Left kidney (tissue), 2 donors: ENCODE measurements around the gene IGFN1. TPM values are rescaled to one million over a fixed set of nuclear protein-coding genes. Genes with fewer than 3 reads are reported as not detected.
"Not testable (repeated sequence)": the region's sequence is repeated elsewhere in the genome, so short reads cannot be mapped to it uniquely, and the experiment has no call there.

Experiments used
- DNase-seq: peaks from one replicate; pipeline ENCODE4 v3.0.0-alpha.2; 2013
- polyA plus RNA-seq: library from polyadenylated mRNA; unstranded; fragments of 120-200 nt; gene quantifications from one replicate; pipeline ENCODE4 v1.2.1, GENCODE V29; 2013; ENCODE audit not compliant: insufficient read length

Gene IGFN1
- polyA plus RNA-seq, 1 donor = 0.91 TPM

DNA sequence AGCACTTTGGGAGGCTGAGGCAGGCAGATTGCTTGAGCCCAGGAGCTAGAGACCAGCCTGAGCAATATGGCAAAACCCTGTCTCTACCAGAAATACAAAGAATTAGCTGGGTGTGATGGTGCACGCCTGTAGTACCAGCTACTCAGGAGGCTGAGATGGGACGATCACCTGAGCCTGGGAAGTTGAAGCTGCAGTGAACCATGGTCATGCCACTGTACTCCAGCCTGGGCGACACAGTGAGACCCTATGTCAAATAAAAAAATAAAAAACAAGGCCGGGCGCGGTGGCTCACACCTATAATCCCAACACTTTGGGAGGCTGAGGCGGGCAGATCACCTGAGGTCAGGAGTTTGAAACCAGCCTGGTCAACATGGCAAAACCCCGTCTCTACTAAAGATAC, 27.6 kb upstream of the IGFN1 start:
- not testable (repeated sequence) for DNase-seq

DNA sequence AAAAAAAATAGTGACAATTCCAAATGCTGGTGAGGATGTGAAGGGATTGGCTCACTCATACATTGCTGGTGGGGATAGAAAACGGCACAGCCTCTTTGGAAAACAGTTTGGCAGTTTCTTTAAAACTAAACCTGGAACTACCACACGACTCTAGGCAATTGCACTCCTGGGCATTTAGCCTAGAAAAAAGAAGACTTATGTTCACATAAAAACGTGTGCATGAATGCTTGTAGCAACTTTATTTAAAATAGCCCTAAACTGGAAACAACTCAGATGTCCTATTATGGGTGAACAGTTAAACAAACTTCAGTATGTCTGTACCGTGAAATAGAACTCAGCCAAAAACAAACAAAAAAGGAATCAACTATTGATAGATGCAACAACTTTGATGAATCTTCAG, 26.9 kb upstream of the IGFN1 start:
- no peak for DNase-seq

DNA sequence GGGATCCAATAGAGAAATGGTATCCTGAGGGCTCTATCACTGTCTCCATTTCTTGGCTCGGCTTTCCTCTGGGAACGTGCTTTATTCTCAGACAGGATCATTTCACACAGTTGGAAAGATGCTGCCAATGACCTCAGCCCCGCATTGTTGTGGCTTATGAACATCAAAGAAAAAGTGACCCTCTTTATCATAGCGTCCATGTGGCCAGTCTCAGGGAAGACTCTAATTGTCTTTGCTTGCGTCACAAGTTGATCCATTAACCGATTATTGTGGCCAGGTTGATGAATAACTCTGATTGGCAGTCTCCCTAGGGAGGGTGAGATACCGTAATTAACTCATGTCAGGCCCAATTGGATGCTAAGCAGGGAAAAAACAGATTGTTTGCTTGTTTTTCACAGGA, 26.0 kb upstream of the IGFN1 start:
- no peak for DNase-seq

GRCh38 chr1:201167041-201167991, 23.3 kb upstream of the IGFN1 start:
- no peak for DNase-seq

DNA sequence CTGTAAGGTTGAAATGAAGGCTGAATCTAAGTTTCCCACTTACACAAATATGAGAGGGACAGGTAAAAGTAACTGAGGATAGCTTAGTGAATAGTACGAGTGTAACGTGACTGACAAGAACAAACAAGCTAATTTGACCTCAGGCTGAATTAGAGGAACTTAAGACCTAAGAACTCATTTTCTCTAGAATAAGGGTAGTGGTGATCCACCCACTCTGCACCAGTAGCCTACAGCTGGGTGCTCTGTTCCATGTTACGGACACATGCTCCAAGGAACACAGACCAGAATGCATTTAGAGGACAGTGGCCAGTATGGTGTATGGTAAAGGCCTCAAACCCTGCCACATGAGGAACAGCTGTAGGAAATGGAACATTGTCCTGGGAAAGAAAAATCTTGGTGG, 21.4 kb upstream of the IGFN1 start:
- no peak for DNase-seq

GRCh38 chr1:201169971-201170532, 20.6 kb upstream of the IGFN1 start:
- no peak for DNase-seq

DNA sequence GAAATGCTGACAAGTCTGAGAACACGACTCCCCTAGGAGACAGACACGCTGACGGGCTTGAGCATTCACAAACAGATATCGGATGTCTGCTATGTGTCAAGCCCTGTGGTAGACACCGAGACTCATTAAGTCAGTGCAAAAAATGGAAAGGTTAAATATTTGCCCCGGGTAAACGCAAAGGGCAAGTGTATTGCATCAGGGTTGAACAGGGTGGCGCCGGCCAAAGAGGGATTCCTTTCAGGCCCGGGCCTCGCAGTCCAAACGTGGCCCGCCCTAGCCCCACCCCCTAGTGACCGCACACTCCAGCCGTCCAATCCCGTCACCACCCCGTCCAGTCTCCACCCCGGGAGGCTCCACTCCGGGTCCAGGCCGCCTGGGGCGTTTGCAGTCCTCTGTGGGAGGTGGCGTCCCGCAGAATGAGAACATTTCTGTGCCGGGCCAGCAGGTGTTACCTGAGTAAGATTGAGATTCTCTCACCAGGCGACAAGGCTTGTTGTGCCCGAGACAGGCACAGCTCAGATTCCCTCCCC, 20.0 kb upstream of the IGFN1 start:
- peak; percentile 94 for DNase-seq

- DNase-seq = no peak
These were observed 19.3 kb upstream of the IGFN1 start for GRCh38 chr1:201171063-201172036.

DNA sequence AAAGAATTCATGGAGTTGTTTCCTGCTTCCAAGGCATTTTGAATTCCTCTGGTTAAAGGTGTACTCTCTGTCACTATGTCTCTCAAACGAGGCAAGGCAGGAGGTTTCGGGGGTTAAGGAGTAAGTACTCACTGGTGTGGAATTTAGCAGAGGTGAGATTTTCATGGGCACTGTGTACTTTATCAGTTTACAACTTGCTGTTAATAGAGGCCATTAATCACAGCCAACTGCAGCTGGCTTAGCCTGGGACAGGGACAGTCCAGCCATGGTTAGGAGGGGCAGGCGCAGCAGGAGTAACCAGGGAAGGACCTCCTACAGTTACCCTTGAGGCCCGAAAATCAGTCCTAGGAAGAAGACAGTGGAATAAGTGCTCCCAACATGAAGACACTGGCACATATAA, 18.3 kb upstream of the IGFN1 start:
- DNase-seq = no peak

- no peak for DNase-seq
These were observed 17.5 kb upstream of the IGFN1 start for GRCh38 chr1:201172999-201173610.

GRCh38 chr1:201173736-201174135, 16.9 kb upstream of the IGFN1 start:
- DNase-seq = no peak

DNA sequence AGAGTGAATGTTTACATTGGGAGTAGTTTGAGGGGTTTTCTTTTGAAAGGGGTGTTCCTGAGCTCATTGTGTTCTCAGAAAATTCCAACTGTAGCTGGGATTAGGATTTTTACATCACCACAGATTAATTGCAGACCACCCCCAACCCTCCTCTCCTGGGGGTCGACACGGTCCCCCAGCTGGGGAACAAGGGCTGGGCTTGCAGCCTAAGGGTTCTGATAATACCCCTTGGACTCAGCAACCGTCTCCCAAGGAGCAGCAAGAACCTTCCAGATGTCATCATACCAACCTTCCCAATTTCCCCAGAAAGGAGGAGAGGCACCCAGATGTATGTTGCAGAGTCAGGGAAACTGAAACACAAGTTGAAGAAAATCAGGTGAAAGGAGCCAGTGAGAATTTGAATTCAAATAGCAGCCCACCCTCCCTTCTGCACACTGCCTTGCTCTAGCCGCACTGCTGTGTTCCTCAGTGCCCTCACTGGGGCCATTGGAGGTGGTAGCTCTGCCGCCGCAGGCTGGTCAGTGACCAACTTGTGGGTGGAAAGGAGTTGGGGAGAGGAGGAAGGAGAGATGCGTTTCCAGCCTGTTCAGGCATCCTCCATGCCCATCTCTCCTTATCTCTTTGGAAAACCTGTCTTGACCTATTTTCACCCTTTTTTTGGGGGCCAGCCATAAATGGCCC, 14.7 kb upstream of the IGFN1 start:
- no peak for DNase-seq

DNA sequence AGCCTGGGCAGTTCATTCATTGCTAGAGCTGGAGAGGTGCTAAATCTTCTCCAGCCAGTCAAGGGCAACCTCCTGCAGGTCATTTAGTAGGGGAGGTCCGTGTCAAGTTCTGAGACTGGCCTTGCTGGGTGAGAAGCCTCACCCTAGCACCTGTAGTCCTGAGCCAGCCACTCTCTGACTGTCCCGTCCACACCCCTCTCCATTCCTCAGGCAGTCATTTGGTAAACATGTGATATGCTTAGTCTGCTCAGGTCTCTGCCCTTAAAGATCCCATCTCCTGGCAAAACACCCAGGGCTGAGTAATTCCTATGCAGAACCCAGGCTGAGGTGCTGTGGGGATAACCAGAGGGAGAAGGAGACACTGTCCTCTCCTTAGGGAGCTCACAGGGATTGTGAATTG, 13.7 kb upstream of the IGFN1 start:
- no peak for DNase-seq

DNA sequence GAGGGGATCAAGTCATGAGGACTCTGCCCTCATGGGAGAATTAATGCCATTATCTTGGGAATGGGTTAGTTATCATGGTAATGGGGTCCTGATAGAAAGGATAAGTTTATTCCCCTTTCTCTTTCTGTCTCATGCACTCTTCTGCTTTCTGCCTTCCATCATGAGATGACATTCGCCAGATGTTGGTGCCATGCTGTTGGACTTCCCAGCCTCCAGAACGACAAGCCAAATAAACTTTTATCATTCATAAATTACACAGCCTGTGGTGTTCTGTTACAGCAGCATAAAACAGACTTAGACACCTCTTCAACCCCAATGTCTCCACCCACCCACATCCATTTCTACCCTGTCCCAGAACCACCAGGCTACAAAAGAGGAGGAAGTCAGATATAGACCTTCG, 11.9 kb upstream of the IGFN1 start:
- no peak for DNase-seq

GRCh38 chr1:201180141-201180540, 10.5 kb upstream of the IGFN1 start:
- no peak for DNase-seq

DNA sequence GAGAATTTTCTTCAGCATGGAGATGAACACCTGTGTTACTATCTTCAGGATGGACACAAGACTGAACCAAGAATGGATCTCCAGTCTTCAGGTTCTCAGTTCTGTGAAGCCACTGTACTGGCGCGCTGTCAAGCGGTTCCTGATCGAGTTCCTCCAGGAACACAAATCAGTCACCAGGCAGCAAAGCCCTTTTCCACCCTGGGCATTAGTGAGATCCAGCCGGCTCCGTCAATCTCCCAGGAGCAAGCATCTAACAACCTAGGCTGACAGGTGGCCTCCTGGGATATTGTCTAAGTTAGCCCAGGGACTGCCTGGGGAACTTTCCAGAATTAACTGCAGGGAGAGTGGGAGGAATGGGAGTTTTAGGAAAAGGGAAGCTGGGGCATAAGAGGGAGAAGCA, 9.7 kb upstream of the IGFN1 start:
- no peak for DNase-seq

GRCh38 chr1:201181323-201181722, 9.3 kb upstream of the IGFN1 start:
- DNase-seq = no peak

GRCh38 chr1:201181726-201182125, 8.9 kb upstream of the IGFN1 start:
- no peak for DNase-seq

- no peak for DNase-seq
These were observed 7.4 kb upstream of the IGFN1 start for GRCh38 chr1:201183209-201183608.

DNA sequence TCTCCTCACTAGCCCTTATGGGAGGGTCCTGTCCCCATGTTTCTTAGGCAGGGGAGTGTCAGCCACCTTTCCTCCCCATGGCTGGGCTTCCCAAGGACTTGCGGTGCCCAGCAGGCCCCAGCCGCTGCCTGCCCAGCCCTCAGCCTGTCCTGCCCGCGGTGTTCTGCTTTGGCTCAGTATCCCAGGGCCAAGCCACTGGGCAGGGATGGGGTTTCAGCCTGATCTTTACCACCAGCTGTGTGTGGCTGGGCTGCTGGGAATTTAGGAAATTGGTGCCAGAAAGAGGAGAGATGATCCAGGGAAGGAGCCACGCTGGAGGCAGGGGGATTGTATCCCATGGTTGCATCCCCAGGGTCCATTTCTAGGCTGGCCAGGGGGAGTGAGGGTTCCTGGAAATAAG, 6.9 kb upstream of the IGFN1 start:
- DNase-seq = no peak
